Breast epithelium (tissue), 3 donors: ENCODE results near the gene ADAMTS1.

Source experiments
- POLR2AphosphoS5 ChIP-seq, 3 donors: sonication (generic); formaldehyde crosslinking; IDR thresholded peaks; one replicate each; pipeline ENCODE4 v1.6.1; 2017; ENCODE audit warnings: antibody characterized with exemption in 3 of 3
- TF ChIP-seq, protein P1 (sequence below), 3 donors: fragments of 450-650 bp; IDR thresholded peaks; one replicate each; pipeline ENCODE4 v1.5.1; 2016 to 2017; ENCODE audit warnings: antibody characterized with exemption in 3 of 3, mild to moderate bottlenecking in 3 of 3, moderate library complexity in 3 of 3

DNA sequence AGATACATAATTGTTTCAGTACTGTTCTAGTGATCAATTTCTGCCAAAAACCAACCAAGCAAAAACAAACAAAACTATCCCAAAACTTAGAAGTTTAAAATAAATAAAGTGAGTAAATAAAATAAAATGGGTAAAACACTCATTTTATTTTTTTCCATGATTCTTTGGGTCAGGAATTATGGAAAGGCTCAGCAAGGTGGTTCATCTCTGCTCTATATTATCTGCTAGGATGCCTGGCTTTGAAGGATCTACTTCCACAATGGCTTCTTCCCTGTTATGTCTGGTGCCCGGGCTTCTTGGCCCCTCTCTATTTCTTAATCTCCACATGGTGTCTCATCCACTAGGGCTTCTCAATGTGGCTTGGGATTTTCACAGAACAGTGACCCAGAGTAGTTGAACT lies 29.1 kb upstream of the ADAMTS1 start:
- TF ChIP-seq, protein P1, sequence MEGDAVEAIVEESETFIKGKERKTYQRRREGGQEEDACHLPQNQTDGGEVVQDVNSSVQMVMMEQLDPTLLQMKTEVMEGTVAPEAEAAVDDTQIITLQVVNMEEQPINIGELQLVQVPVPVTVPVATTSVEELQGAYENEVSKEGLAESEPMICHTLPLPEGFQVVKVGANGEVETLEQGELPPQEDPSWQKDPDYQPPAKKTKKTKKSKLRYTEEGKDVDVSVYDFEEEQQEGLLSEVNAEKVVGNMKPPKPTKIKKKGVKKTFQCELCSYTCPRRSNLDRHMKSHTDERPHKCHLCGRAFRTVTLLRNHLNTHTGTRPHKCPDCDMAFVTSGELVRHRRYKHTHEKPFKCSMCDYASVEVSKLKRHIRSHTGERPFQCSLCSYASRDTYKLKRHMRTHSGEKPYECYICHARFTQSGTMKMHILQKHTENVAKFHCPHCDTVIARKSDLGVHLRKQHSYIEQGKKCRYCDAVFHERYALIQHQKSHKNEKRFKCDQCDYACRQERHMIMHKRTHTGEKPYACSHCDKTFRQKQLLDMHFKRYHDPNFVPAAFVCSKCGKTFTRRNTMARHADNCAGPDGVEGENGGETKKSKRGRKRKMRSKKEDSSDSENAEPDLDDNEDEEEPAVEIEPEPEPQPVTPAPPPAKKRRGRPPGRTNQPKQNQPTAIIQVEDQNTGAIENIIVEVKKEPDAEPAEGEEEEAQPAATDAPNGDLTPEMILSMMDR (IDR thresholded peaks at IDR 0.05) = no peak
- TF ChIP-seq POLR2AphosphoS5 (IDR thresholded peaks at IDR 0.05) = no peak
